HG03175 (cell line): ENCODE measurements around the gene DPF1.

Experiments
- ATAC-seq: cut with Tn5 transposase; IDR thresholded peaks from one replicate; pipeline ENCODE4 v1.9.1; 2021; ENCODE audit warnings: mild to moderate bottlenecking, moderate library complexity; ENCODE audit not compliant: unreplicated experiment

Gene DPF1

GRCh38 chr19:38201731-38202130 lies 22.3 kb downstream of the DPF1 start:
- ATAC-seq, result no peak

DNA sequence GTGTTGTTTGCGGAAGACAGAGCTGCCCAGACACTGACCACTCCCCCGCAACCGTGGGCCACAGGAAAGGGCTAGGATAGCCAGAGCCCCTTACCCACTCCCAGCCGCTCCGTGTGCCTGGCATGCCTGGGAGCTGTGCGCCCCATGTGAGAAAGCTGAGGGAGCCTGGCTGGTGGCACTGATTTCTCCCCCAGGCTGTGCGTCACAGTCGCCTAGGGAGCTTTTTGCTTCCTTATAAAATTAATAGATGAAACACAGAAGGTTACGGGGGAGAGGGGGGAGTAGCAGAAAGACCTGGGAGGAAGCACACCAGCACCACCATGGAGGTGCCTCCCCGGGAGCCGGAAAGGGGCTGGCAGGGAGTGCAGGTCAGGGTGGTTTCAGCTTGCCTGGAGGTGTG lies 24.7 kb downstream of the DPF1 start:
- no peak for ATAC-seq

DNA sequence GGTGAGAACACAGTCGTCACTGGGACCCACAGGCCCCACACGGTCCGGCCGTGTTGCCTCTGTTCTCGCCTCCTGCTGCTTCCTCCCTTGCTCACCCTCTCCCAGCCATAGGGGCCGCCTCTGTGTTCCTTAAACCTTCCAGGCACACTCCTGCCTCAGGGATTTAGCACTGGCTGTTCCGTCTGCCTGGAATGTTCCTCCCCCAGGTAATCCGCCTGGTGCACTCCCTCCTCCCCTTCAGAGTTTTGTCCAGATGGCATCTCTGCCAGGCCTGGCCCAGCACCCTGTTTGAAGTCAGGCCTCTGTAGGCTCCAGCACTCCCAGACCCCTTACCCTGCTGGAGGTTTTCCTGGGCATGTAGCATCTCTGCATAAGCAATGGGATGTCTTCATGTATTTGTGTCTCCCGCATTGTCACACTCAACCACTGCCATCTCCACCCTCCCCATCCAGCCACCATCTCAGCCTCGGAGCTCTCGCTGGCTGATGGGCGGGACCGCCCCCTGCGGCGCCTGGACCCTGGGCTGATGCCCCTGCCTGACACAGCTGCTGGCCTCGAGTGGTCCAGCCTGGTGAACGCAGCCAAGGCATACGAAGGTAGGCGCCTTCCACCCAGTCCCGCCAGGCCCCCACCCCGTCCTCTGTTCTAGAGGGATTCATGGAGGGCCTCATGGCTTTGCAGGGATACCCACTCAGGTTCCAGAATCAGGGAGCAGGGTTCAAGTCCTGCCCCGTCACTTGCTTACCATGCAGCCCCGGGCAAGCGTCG lies 25.9 kb downstream of the DPF1 start:
- no peak for ATAC-seq

- no peak for ATAC-seq
Measured at GRCh38 chr19:38196948-38197656, 26.9 kb downstream of the DPF1 start.

DNA sequence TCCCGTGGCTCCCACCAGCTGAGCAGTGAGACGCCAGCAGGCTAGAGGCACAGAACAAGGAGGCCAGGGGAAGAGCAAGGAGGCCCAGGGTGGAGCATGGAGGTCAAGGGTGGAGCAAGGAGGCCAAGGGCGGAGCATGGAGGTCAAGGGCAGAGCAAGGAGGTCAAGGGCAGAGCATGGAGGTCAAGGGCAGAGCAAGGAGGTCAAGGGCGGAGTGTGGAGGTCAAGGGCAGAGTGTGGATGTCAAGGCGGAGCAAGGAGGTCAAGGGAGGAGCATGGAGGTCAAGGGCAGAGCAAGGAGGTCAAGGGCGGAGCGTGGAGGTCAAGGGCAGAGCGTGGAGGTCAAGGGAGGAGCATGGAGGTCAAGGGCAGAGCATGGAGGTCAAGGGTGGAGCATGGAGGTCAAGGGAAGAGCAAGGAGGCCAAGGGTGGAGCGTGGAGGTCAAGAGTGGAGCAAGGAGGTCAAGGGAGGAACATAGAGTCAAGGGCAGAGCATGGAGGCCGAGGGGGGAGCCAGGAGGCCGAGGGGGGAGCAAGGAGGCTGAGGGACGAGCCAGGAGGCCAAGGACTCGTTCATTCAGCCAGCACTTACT lies 27.7 kb downstream of the DPF1 start:
- ATAC-seq, result no peak

DNA sequence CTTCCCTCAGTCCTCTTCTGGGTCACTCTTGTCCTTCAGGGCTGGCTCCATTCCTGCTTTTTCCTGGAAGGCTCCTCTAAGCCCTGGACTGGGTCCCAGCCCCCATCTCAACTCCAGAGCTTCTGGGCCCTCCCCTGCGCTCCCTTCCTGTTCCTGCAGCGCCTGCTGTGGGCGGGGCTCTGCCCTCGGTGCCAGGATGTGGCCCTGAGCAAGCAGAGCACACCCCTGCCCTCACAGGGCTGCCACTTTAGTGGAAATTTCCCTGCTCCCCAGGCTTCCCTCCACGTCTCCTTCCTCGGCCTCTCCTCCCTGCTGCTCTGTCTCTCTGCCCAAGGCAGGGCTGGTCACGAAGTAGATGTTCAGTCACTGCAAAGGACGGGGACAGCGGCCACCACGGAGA lies 28.8 kb downstream of the DPF1 start:
- no peak for ATAC-seq

DNA sequence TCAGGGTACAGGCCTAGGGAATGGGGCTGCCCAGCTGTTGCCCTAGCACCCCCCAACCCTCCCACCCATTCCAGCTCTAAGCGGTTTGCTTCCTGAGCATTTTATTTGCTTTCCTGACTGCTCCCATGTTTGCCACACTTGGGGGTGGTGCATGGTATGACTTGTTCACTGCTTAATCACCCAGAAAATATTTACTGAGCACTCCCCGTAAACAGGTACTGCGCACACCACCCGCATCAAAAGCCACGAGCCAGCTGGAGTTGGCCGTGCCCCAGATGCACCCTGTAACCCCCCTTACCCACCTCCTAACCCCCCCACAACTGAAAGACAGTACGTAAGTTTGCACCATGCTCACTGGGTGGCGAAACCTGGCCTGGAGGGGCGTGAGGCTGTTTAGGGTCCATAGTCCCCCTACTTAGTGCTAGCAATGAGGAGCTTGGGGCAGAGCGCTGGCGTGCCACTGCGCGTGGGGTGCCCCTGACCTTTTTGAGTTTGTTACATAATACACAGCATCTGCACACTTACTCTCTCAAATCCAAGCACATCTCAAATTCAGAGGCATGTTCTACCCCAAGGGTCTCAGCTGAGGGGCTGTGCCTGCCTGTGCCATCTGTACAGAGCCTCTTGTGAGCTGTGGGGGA lies 29.8 kb downstream of the DPF1 start:
- ATAC-seq, result no peak

DNA sequence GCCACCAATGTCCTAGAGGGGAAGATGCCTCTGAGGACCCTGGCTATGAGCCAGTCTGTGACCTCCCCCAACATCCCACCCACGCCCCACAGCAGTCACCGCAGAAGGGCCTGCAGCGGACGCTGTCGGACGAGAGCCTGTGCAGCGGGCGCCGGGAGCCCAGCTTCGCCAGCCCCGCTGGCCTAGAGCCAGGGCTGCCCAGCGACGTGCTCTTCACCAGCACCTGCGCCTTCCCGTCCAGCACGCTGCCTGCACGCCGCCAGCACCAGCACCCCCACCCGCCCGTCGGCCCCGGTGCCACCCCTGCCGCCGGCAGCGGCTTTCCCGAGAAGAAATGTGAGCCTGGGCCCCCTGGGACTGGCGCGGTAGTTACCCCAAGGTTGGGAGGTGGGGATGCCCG lies 30.6 kb downstream of the DPF1 start:
- no peak for ATAC-seq

GRCh38 chr19:38191747-38192146 lies 32.3 kb downstream of the DPF1 start:
- no peak for ATAC-seq

- no peak for ATAC-seq
Measured at GRCh38 chr19:38190793-38191192, 33.2 kb downstream of the DPF1 start.

DNA sequence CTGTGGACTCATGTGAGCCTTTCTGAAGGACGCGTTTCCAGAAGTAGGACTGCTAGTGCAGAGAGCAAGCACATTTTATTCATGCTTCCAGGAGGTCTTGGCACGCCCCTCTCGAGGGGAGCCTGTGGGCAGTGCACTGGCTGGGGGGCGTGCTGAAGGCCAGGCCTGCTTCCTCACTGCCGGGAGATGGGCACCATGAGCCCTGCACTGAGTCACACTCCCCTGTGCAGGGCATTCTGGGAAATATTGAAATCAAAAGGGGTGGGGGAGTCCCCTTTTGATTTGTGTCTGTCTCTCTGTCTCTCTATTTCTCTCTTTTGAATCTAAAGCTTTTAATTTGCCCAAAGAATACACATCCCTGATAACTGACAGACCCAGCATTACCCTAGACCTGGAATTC lies 34.0 kb downstream of the DPF1 start:
- ATAC-seq, result no peak

DNA sequence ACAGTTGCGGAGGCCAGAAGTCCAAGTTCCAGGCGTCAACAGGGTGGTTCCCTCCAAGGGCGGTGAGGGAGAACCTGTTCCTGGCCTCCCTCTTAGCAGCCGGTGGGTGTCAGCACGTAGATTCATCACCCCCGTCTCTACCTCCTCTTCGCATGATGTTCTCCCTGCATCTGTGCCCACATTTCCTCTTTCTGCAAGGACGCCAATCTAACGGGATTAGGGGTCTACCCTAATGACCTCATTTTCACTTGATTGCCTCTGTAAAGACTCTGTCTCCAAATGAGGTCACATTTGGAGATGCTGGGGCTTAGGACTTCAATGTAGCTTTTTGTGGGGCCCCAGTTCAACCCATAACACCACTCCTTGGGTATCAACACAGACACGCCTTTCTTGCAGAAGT lies 38.5 kb downstream of the DPF1 start:
- no peak for ATAC-seq

DNA sequence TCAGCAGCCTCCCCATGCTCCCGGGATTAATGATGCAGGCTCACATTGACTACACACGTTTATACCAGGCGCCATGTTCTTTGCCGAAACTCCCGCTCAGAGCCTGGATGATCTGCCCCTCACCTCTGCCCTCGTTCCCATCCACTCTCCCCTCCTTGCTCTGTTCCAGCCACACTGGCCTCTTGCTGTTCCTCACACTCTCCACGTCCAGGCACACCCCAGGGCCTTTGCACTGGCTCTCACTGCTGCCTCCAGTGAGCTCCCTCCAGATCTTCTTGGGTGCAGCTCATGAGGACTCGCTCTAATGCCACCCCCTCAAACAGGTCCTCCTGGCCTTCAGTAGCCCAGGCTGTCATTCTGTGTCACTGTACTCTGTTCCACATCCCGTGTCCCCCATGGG lies 39.2 kb downstream of the DPF1 start:
- no peak for ATAC-seq

DNA sequence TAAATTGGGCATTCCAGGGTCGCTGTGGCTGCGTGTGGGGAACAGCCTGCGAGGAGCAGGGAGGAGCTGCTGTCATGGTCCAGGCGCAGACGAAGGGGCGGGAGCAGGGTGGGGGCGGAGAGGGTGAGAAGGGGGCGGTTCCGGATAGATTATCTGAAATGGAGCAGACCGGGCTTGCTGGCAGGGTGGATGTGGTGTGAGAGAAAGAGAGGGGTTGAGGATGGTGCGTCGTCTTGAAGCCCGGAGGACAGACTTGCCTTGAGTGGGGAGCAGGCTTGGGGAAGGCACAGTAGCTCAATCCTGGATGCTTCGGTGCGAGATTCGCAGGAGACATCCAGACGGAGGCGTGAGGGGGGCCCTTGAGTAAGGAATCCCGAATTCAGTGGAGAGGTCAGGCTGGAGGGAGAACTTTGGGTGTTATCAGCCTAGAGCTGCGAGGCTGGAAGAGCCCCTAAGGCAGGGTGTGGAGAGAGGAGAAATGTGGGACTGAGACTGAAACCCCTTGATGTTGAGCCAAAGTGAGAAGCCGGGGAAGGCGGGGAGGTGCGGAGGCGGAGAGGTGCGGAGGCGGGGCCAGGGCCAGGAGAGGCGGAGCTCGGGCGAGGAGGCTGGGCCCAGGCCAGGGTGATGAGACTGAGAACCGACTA lies 40.6 kb downstream of the DPF1 start:
- ATAC-seq, result no peak

- ATAC-seq, result no peak
Measured at GRCh38 chr19:38182536-38183210, 41.3 kb downstream of the DPF1 start.

DNA sequence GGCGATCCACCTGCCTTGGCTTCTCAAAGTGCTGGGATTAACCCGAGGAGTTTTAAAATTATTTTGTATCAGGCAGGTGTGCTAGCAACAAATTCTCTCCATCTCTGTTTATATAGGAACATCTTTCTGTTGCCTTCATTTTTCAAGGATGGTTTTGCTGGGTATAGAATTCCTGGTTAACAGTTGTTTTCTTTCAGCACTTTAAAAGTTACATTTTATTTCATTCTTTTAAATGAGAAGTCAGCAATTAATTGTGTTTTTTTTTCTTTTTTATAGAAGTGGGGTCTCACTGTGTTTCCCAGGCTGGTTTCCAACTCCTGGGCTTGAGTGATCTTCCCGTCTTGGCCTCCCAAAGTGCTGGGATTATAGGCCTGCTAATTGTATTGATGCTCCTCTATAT lies 44.0 kb downstream of the DPF1 start:
- no peak for ATAC-seq

DNA sequence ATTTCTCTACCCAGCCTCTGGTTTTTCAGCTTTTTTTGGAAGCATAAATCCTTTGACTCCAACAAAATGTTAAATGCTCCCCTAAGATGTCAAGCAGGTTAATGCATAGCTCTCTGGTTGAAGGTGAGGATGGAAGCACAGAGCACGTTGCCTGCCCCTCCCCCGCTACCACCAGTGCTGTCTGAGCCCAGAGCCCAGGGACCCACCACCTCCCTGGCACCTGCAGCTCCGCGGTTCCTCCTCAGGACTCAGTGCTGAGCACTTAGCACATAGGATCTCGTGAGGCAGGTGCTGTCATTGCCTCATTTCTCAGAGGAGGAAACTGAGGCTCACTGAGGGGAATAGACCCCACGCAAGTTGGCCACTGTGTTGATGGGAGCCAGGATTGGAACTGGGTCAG lies 48.6 kb downstream of the DPF1 start:
- ATAC-seq, result no peak

DNA sequence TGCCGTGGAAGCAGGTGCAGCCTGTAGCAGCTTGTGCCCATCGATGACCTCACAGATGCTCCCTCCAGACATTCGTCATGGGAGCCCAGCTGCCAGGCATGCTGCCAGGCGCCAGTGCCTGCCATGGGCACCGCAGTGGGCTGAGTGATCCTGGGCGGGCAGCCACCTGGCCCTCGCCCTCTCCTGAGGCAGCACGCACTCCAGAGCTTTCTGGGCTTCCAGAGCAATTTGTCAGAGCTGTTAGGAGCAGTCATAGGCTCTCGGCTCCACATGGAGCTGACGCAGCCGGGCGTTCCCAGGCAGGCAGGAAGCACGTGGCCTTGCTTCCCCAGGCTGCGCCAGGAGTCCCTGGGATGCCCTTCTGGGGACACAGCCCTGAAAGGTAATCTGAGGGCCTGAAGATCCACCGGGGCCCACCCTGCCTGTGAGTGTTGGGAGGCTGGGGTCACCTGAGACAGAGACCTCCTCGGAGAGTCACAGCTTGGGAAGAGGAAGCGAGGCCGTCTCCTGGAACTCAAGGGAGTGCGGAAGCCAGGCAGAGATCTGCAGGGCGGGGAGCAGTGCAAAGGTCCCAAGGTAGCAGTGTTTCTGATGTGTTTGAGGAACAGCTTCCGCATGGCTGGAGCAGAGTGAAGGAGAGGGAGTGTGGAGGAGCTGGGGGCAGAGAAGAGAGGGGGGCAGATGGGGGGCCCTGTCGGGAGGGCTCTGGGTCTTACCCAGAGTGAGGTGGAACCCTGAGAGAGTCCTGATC lies 50.6 kb downstream of the DPF1 start:
- no peak for ATAC-seq

GRCh38 chr19:38172001-38172400 lies 52.0 kb downstream of the DPF1 start:
- ATAC-seq, result no peak

GRCh38 chr19:38170334-38170733 lies 53.7 kb downstream of the DPF1 start:
- no peak for ATAC-seq
